ENCODE results near the gene TMEM163.

GRCh38 chr2:134413912-134414311, 304.9 kb downstream of the TMEM163 start:
- no peak for TF ChIP-seq POLR2A (IDR thresholded peaks at IDR 0.05; ENCODE audit: low read length)
- TF ChIP-seq GATA1 (IDR thresholded peaks at IDR 0.05; ENCODE audit: low read depth, low read length) = no peak
